Mesenchymal stem cell (in vitro differentiated cells and primary cell): ENCODE results near the gene PABPN1L.
A peak's percentile ranks its signal among the peaks of the same experiment; 100 is the strongest.

Source experiments
- DNase-seq: peaks from one replicate; pipeline ENCODE4 v3.0.0-alpha.2; 2013
- H2AFZ ChIP-seq: one replicate; pipeline ENCODE4 v1.6.1; 2013; ENCODE audit warnings: low read depth, mild to moderate bottlenecking, control low read depth, inconsistent platforms, low read length, moderate library complexity
- H2AK5ac ChIP-seq: 2 replicates; pipeline ENCODE4 v1.6.1; 2013; ENCODE audit warnings: low read length, moderate library complexity, mild to moderate bottlenecking, inconsistent platforms; ENCODE audit not compliant: severe bottlenecking
- H2BK120ac ChIP-seq: one replicate; pipeline ENCODE4 v1.6.1; 2013; ENCODE audit warnings: low read depth, mild to moderate bottlenecking, inconsistent platforms, low read length, moderate library complexity
- H2BK12ac ChIP-seq, 2 experiments: one replicate each; pipeline ENCODE4 v1.6.1; 2013; ENCODE audit warnings: inconsistent platforms in 2 of 2, low read length in 2 of 2, mild to moderate bottlenecking in 2 of 2, moderate library complexity in 2 of 2, control low read depth in 1 of 2
- H2BK15ac ChIP-seq: one replicate; pipeline ENCODE4 v1.6.1; 2013; ENCODE audit warnings: mild to moderate bottlenecking, low read depth, inconsistent platforms; ENCODE audit not compliant: poor library complexity, severe bottlenecking
- H2BK5ac ChIP-seq: 2 replicates; pipeline ENCODE4 v1.6.1; 2013; ENCODE audit warnings: low read depth, mild to moderate bottlenecking, low read length, control low read depth, inconsistent platforms; ENCODE audit not compliant: poor library complexity, severe bottlenecking
- H3K14ac ChIP-seq, 2 experiments: one replicate each; pipeline ENCODE4 v1.6.1; 2013; ENCODE audit warnings: inconsistent platforms in 2 of 2, low read length in 2 of 2, control low read depth in 1 of 2, mild to moderate bottlenecking in 1 of 2, moderate library complexity in 1 of 2
- H3K18ac ChIP-seq, 2 experiments: one replicate each; pipeline ENCODE4 v1.6.1; 2013; ENCODE audit warnings: inconsistent platforms in 2 of 2, low read length in 2 of 2, control low read depth in 1 of 2, low read depth in 1 of 2, mild to moderate bottlenecking in 1 of 2
- H3K23ac ChIP-seq, 2 experiments: one replicate each; pipeline ENCODE4 v1.6.1; 2013; ENCODE audit warnings: inconsistent platforms in 2 of 2, low read length in 2 of 2, mild to moderate bottlenecking in 2 of 2, moderate library complexity in 2 of 2, control low read depth in 1 of 2
- H3K27ac ChIP-seq: 2 replicates; pipeline ENCODE4 v1.5.1; 2013; ENCODE audit warnings: mild to moderate bottlenecking, moderate library complexity, low read length, control low read depth, inconsistent platforms; ENCODE audit not compliant: poor library complexity, severe bottlenecking
- H3K27me3 ChIP-seq, 2 experiments: 2 replicates each; pipeline versions ENCODE4 v1.6.1 to v1.7.0; 2013; ENCODE audit warnings: low read length in 2 of 2, mild to moderate bottlenecking in 2 of 2, moderate library complexity in 2 of 2, control low read depth in 1 of 2, inconsistent platforms in 1 of 2; ENCODE audit not compliant: control insufficient read depth in 1 of 2, insufficient read depth in 1 of 2
- H3K36me3 ChIP-seq, 2 experiments: 2 replicates each; pipeline versions ENCODE4 v1.6.1 to v1.7.0; 2013; ENCODE audit warnings: low read length in 2 of 2, control low read depth in 1 of 2, inconsistent platforms in 1 of 2, low read depth in 1 of 2, mild to moderate bottlenecking in 1 of 2; ENCODE audit not compliant: insufficient read depth in 2 of 2, control insufficient read depth in 1 of 2
- H3K4ac ChIP-seq, 2 experiments: one replicate each; pipeline ENCODE4 v1.6.1; 2013; ENCODE audit warnings: inconsistent platforms in 2 of 2, low read length in 2 of 2, mild to moderate bottlenecking in 2 of 2, moderate library complexity in 2 of 2, control low read depth in 1 of 2, low read depth in 1 of 2
- H3K4me1 ChIP-seq: 2 replicates; pipeline ENCODE4 v1.6.1; 2013; ENCODE audit warnings: low read depth, low read length, control low read depth; ENCODE audit not compliant: control insufficient read depth, insufficient read depth
- H3K4me2 ChIP-seq: 2 replicates; pipeline ENCODE4 v1.6.1; 2013; ENCODE audit warnings: low read length, mild to moderate bottlenecking, inconsistent platforms; ENCODE audit not compliant: poor library complexity, severe bottlenecking
- H3K4me3 ChIP-seq, 2 experiments: 2 replicates each; pipeline versions ENCODE4 v1.5.1 to v1.7.0; 2013; ENCODE audit warnings: low read length in 2 of 2, mild to moderate bottlenecking in 2 of 2, control low read depth in 1 of 2, low read depth in 1 of 2; ENCODE audit not compliant: insufficient read depth in 1 of 2
- H3K79me1 ChIP-seq: replicated peaks from 2 replicates; pipeline ENCODE4 v1.6.1; 2013; ENCODE audit warnings: mild to moderate bottlenecking, control low read depth, low read length, inconsistent platforms; ENCODE audit not compliant: poor library complexity, severe bottlenecking
- H3K9ac ChIP-seq: 2 replicates; pipeline ENCODE4 v1.7.0; 2013; ENCODE audit warnings: mild to moderate bottlenecking, low read length, moderate library complexity
- H3K9me3 ChIP-seq: 2 replicates; pipeline ENCODE4 v1.7.0; 2013; ENCODE audit warnings: mild to moderate bottlenecking, low read length; ENCODE audit not compliant: control insufficient read depth
- H4K8ac ChIP-seq: one replicate; pipeline ENCODE4 v1.6.1; 2013; ENCODE audit warnings: inconsistent platforms, mild to moderate bottlenecking, low read length, moderate library complexity
- H4K91ac ChIP-seq: one replicate; pipeline ENCODE4 v1.6.1; 2013; ENCODE audit warnings: mild to moderate bottlenecking, low read length, inconsistent platforms
- WGBS: methylation state at CpG from one replicate; pipeline ENCODE4 v1.1.7; 2013; ENCODE audit warnings: mixed read lengths; 5-methylcytosine and 5-hydroxymethylcytosine counted together

PABPN1L gene

DNA sequence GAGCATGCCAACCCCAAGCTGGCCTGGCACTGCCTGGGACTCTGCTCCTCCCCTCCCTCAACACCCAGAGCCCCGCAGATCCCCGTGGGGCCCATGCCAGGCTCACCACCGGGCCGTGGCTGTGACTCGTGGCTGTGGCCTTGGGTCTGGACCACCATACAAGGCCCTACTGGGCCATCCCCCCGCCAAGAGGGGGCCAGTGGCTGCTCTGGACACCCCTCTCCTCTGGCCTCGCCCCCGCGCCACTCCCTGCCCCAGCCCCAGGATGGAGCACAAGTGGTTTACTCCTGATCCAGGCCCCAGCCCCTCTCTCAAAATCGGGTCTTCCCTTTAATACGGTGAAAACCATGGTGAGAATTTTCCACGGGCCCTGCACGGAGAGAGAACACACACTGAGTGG, 3.0 kb downstream of the PABPN1L start:
- Histone ChIP-seq H2BK5ac (no peak overlapping the region), H3K4me1 (peaks cover 3% of the 10 kb centered on the region), H3K18ac (no peak overlapping the region), H3K23ac (no peak overlapping the region), H3K4me3 (no peak overlapping the region), H3K4ac (no peak overlapping the region), H2BK12ac (no peak overlapping the region), H2AK5ac (no peak overlapping the region), H3K9ac (no peak overlapping the region), H3K9me3 (no peaks in the 10 kb centered on the region), H4K8ac (no peak overlapping the region), H3K27me3 (peaks cover 5 to 28% of the 10 kb centered on the region in 2 experiments), H2BK120ac (no peak overlapping the region), H3K4me2 (no peak overlapping the region), H3K36me3 (peaks cover 40 to 49% of the 10 kb centered on the region in 2 experiments), H2AFZ (no peak overlapping the region), H3K14ac (no peak overlapping the region), H4K91ac (no peak overlapping the region), H3K79me1 (peaks cover 20% of the 10 kb centered on the region), H2BK15ac (no peak overlapping the region), H3K27ac (no peak overlapping the region)
- WGBS: 91% methylated on average over 13 of the region's 13 CpGs
- no peak for DNase-seq

DNA sequence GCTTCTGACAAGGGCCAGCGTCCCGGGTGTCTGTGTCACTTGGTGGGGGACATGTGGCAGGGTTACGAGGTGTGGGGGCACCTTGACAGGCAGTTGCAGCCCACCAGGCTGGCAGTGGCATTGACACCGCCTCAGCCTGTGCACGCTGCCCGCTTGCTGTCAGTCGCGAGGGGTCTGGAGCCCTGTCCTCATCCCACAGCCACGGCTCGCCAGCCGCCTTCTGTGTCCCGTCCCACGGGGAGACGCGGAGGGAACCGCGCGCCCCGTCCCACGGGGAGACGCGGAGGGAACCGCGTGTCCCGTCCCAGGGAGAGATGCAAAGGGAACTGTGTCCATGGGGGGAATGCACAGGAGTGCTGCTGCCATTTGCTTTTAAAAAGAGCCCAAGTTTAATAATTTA, 3.5 kb downstream of the PABPN1L start:
- no peak overlapping the region for H3K18ac ChIP-seq
- H3K4me2 ChIP-seq: no peak overlapping the region
- H3K79me1 ChIP-seq: peaks cover 24% of the 10 kb centered on the region
- H3K4me3 ChIP-seq: no peak overlapping the region
- no peak overlapping the region for H3K9ac ChIP-seq
- no peak overlapping the region for H2BK15ac ChIP-seq
- peak overlapping the region; percentile 19 for H4K8ac ChIP-seq
- H3K4me1 ChIP-seq: peaks cover 6% of the 10 kb centered on the region
- H2AFZ ChIP-seq: no peak overlapping the region
- no peak overlapping the region for H3K23ac ChIP-seq
- no peak overlapping the region for H2BK120ac ChIP-seq
- no peaks in the 10 kb centered on the region for H3K9me3 ChIP-seq
- peaks cover 40 to 51% of the 10 kb centered on the region in 2 experiments for H3K36me3 ChIP-seq
- H2BK5ac ChIP-seq: no peak overlapping the region
- H3K27me3 ChIP-seq: peaks cover 5 to 25% of the 10 kb centered on the region in 2 experiments
- H4K91ac ChIP-seq: no peak overlapping the region
- no peak overlapping the region for H3K14ac ChIP-seq
- H2BK12ac ChIP-seq: no peak overlapping the region
- H2AK5ac ChIP-seq: no peak overlapping the region
- DNase-seq: no peak
- WGBS: 95% methylated on average over 12 of the region's 25 CpGs
- H3K4ac ChIP-seq: no peak overlapping the region
- no peak overlapping the region for H3K27ac ChIP-seq

DNA sequence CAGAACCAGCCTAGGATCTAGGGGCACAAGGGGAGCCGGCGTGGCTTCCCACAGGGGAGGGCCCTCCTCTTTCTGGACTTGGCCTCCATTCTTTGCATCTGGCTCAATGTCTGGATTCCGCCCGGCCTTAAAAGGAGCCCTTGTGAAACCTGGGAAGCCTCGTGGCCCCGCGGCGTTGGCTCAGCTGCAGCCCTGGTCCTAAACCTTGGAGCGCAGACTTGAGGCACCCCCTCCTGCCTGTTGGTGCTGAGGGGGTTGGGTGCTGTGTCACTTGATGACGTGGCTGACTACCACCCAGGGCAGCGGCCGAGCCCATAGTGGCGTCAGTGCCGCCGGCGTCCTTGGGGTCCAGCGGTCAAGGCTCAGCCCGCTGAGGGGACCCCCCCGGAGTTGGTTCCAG, 5.1 kb downstream of the PABPN1L start:
- Histone ChIP-seq H2BK120ac (no peak overlapping the region), H2BK5ac (no peak overlapping the region), H3K14ac (no peak overlapping the region), H2AK5ac (no peak overlapping the region), H3K79me1 (peaks cover 25% of the 10 kb centered on the region), H3K27me3 (peaks cover 0 to 12% of the 10 kb centered on the region in 2 experiments), H2AFZ (no peak overlapping the region), H3K27ac (no peak overlapping the region), H4K8ac (no peak overlapping the region), H3K4me3 (no peak overlapping the region), H4K91ac (no peak overlapping the region), H3K9ac (no peak overlapping the region), H3K4ac (no peak overlapping the region), H3K4me1 (peaks cover 6% of the 10 kb centered on the region), H3K9me3 (no peaks in the 10 kb centered on the region), H3K18ac (no peak overlapping the region), H2BK15ac (no peak overlapping the region), H3K23ac (no peak overlapping the region), H3K36me3 (peaks cover 40 to 51% of the 10 kb centered on the region in 2 experiments), H2BK12ac (no peak overlapping the region), H3K4me2 (no peak overlapping the region)
- no peak for DNase-seq
- WGBS: 95% methylated on average over 19 of the region's 19 CpGs

DNA sequence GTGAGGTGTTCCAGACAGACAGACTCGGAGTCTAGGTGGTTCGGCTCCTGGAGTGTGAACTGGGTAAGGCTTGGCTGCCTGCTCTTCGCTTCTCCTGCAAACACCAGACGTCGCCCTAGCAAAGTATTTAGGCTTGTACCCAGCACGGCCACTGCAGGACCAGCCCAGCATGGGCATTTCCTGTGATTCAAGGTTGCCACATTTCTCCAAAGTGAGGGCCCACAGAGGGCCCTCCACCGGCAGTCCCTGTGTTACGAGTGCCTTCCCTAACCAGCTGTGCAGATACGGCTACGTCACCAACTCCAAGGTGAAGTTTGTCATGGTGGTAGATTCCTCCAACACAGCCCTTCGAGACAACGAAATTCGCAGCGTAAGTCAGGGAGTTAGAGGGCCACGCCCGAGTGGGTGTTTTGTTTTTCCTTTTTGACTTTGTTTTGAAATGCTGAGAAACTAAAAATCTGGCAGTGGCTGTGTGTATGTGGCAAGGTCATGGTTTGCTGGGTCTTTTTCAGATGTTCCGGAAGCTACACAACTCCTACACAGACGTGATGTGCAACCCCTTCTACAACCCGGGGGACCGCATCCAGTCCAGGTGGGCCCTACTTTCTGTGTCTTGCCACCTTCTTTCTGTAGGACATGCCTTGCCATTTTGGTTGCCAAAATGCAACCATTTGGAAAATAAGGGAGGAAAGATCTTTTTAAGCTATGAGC, 6.9 kb downstream of the PABPN1L start:
- Histone ChIP-seq H3K14ac (no peak overlapping the region), H3K27me3 (no peaks in the 10 kb centered on the region), H3K27ac (no peak overlapping the region), H2BK5ac (no peak overlapping the region), H2AFZ (no peak overlapping the region), H2BK15ac (no peak overlapping the region), H3K4me1 (peaks cover 17% of the 10 kb centered on the region), H2AK5ac (no peak overlapping the region), H3K79me1 (peaks cover 33% of the 10 kb centered on the region), H4K8ac (no peak overlapping the region), H4K91ac (no peak overlapping the region), H3K4me2 (no peak overlapping the region), H3K9ac (no peak overlapping the region), H3K23ac (no peak overlapping the region), H3K9me3 (no peaks in the 10 kb centered on the region), H2BK120ac (no peak overlapping the region), H3K36me3 (peaks cover 48 to 51% of the 10 kb centered on the region in 2 experiments), H2BK12ac (no peak overlapping the region), H3K18ac (no peak overlapping the region), H3K4ac (no peak overlapping the region), H3K4me3 (no peak overlapping the region)
- 96% methylated on average over 20 of the region's 20 CpGs for WGBS
- DNase-seq: no peak
